ENCODE data around the gene ATG3.

ATG3 gene

GRCh38 chr3:112594856-112595255 lies 33.1 kb upstream of the ATG3 start:
- H3K36me3 ChIP-seq (ENCODE audit: insufficient read depth, low read length) = no peaks in the 10 kb centered on the region
- H3K79me2 ChIP-seq (ENCODE audit: insufficient read depth, low read length) = no peaks in the 10 kb centered on the region
- H3K27ac ChIP-seq (ENCODE audit: low read depth, low read length, poor library complexity, severe bottlenecking) = no peak overlapping the region
- H3K9ac ChIP-seq (ENCODE audit: low read length) = no peak overlapping the region
- no peak overlapping the region for H3K4me2 ChIP-seq (ENCODE audit: low read length)
- H3K9me3 ChIP-seq (ENCODE audit: low read length) = no peaks in the 10 kb centered on the region
- H3K4me3 ChIP-seq (ENCODE audit: low read depth, low read length, poor library complexity, severe bottlenecking) = no peak overlapping the region
- no peaks in the 10 kb centered on the region for H3K4me1 ChIP-seq (ENCODE audit: insufficient read depth, low read length, severe bottlenecking)
- no peaks in the 10 kb centered on the region for H3F3A ChIP-seq (ENCODE audit: insufficient read depth, low read length)
- H3K27me3 ChIP-seq (ENCODE audit: insufficient read depth, low read length) = no peaks in the 10 kb centered on the region
- H3K9me2 ChIP-seq (ENCODE audit: low read depth, low read length) = no peaks in the 10 kb centered on the region
- no peak overlapping the region for H2AFZ ChIP-seq (ENCODE audit: low read length)
- H4K20me1 ChIP-seq (ENCODE audit: insufficient read depth, low read length) = no peaks in the 10 kb centered on the region
- TF ChIP-seq EZH2 (IDR thresholded peaks at IDR 0.05; ENCODE audit: borderline replicate concordance, low read length) (no peak), CTCF (IDR thresholded peaks at IDR 0.05; ENCODE audit: low read length) (no peak)

- Histone ChIP-seq H3K4me1 (ENCODE audit: insufficient read depth, low read length, severe bottlenecking) (no peaks in the 10 kb centered on the region), H3K79me2 (ENCODE audit: insufficient read depth, low read length) (no peaks in the 10 kb centered on the region), H4K20me1 (ENCODE audit: insufficient read depth, low read length) (no peaks in the 10 kb centered on the region), H3K9me2 (ENCODE audit: low read depth, low read length) (no peaks in the 10 kb centered on the region), H3K27ac (ENCODE audit: low read depth, low read length, poor library complexity, severe bottlenecking) (no peak overlapping the region), H3K27me3 (ENCODE audit: insufficient read depth, low read length) (no peaks in the 10 kb centered on the region), H3K4me2 (ENCODE audit: low read length) (no peak overlapping the region), H3F3A (ENCODE audit: insufficient read depth, low read length) (no peaks in the 10 kb centered on the region), H3K36me3 (ENCODE audit: insufficient read depth, low read length) (no peaks in the 10 kb centered on the region), H3K9me3 (ENCODE audit: low read length) (no peaks in the 10 kb centered on the region), H3K9ac (ENCODE audit: low read length) (no peak overlapping the region), H3K4me3 (ENCODE audit: low read depth, low read length, poor library complexity, severe bottlenecking) (no peak overlapping the region), H2AFZ (ENCODE audit: low read length) (no peak overlapping the region)
- no peak for TF ChIP-seq CTCF (IDR thresholded peaks at IDR 0.05; ENCODE audit: low read length)
- no peak for TF ChIP-seq EZH2 (IDR thresholded peaks at IDR 0.05; ENCODE audit: borderline replicate concordance, low read length)
Observed at GRCh38 chr3:112593258-112593657, 31.5 kb upstream of the ATG3 start.

GRCh38 chr3:112587336-112587735 lies 25.6 kb upstream of the ATG3 start:
- Histone ChIP-seq H4K20me1 (ENCODE audit: insufficient read depth, low read length) (no peaks in the 10 kb centered on the region), H3K79me2 (ENCODE audit: insufficient read depth, low read length) (no peaks in the 10 kb centered on the region), H3K9ac (ENCODE audit: low read length) (no peak overlapping the region), H3K4me2 (ENCODE audit: low read length) (no peak overlapping the region), H3K4me1 (ENCODE audit: insufficient read depth, low read length, severe bottlenecking) (peaks cover 3% of the 10 kb centered on the region), H3K4me3 (ENCODE audit: low read depth, low read length, poor library complexity, severe bottlenecking) (no peak overlapping the region), H3K27me3 (ENCODE audit: insufficient read depth, low read length) (no peaks in the 10 kb centered on the region), H3K27ac (ENCODE audit: low read depth, low read length, poor library complexity, severe bottlenecking) (no peak overlapping the region), H3K36me3 (ENCODE audit: insufficient read depth, low read length) (peaks cover 39% of the 10 kb centered on the region), H3K9me3 (ENCODE audit: low read length) (no peaks in the 10 kb centered on the region), H2AFZ (ENCODE audit: low read length) (no peak overlapping the region), H3F3A (ENCODE audit: insufficient read depth, low read length) (no peaks in the 10 kb centered on the region), H3K9me2 (ENCODE audit: low read depth, low read length) (no peaks in the 10 kb centered on the region)
- no peak for TF ChIP-seq CTCF (IDR thresholded peaks at IDR 0.05; ENCODE audit: low read length)
- no peak for TF ChIP-seq EZH2 (IDR thresholded peaks at IDR 0.05; ENCODE audit: borderline replicate concordance, low read length)

All from OCI-LY1 (cell line).